Measurements from ENCODE around the gene SRGAP1.
"Not testable (repeated sequence)": the region's sequence is repeated elsewhere in the genome, so short reads cannot be mapped to it uniquely, and the experiment has no call there.

Gene SRGAP1

DNA sequence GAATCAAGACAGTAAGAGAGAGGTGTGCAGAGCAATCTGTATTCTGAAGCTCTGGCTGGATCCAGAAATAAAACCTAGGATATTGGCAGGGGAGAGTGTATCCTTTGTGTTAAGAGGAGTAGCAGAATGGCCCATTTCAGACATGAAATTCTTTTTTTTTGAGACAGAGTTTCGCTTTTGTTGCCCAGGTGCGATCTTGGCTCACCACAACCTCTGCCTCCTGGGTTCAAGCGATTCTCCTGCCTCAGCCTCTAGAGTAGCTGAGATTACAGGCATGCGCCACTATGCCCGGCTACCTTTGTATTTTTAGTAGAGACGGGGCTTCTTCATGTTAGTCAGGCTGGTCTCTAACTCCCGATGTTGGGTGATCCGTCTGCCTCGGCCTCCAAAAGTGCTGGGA is 6.1 kb upstream of the SRGAP1 start:
- no peak for DNase-seq

DNA sequence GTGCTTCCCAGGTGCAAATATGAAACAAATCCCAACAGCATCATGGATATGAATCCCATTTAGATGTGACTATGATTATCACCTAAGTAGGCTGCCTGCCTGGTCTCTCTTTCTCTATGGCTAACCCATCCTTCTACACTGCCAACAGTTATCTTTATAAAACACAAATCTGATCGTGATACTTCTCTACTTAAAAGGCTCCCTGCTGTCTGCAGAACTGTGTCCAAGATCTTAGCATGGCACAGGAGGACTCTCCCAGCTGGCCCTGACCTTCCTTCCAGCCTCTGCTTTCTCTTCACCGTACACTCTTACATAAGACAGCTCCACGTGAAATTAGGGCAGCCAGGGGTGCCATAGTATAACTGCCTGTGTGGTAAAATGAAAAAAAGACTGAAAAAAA is 3.5 kb upstream of the SRGAP1 start:
- DNase-seq: no peak

DNA sequence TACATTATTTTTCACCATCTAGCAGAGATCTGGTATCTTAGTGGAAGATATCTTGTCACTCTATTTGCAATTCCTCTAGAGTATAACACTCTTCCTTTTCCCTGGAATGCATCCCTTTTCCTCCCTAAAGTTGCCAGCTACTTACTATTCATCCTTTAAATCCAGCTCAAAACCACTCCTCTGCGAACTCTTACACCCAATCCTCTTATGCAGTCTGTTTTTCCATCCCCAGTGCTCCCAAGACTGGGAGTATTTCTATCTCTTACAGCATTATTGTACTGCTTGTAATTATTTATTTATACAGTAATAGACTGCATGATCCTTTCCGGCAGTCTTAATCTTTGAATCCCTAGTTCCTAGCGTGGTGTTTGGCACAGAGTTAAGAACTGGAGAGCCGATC is 2.9 kb upstream of the SRGAP1 start:
- no peak for DNase-seq

DNA sequence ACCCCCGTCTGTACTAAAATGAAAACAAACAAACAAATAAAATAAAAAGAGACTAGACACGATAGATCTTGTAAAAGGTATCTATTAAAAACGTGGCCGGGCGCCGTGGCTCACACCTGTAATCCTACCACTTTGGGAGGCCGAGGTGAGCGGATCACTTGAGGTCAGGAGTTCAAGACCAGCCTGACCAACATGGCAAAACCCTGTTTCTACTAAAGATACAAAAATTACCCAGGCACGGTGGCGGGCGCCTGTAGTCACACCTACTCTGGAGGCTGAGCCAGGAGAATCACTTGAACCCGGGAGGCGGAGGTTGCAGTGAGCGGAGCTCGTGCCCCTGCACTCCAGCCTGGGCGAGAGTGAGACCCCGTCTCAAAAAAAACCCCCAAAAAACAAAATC is 1.8 kb upstream of the SRGAP1 start:
- DNase-seq: not testable (repeated sequence)

DNA sequence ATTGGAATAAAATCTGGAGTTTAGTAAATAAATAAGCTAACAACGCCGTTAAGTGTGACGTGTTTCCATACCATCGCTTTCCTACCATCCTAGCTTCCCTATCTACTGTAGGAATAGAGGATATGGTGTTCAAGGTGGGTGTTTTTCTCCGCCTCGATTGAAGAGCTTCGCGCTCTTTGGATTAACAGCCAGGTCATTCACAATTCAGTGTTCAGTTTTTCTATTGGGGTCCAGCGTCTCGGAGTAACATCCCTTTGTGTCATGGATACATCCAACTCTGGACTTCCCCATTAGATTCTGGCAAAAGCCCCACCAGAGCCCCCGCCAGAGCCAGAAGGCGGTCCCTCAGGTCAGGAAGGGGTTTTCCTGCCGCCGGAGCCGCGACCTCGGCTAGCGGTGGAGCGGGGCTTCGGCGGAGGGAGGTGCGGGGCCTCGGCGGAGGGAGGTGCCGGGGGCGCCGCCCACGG is 1.2 kb upstream of the SRGAP1 start:
- DNase-seq: no peak

DNA sequence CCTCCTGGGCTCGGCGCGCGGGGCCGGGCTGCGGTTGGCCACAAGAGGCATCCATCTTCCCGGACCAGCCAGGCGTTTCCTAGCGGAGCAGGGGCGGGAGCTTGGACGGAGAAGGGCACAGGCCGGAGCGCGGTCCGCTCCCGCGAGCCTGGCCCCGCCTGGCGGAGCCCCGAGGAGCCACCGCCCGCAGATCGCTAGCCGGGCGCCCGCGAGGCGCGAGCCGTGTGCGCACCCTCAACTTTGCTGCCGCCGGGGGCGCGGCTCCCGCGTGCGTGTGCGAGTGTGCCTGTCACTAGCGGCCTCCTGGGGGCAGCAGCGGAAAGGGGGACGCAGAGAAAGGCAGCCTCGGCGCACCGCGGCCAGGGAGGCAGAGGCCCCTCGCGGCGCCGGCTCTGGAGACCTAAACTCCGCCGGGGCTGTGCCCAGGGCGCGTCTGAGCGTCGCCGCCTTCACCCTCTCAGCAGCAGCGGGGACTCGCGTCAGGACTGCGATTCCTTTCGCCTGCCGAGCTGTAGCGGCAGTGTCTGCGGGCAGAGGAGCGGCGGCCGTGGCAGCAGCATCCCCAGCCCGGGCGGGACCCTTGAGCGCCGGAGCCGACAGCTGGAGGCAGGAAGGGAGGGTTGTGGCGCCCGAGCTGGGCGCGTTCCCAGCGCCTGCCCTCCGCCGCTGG is 644 bp upstream of the SRGAP1 start:
- DNase-seq: peak; percentile 87

DNA sequence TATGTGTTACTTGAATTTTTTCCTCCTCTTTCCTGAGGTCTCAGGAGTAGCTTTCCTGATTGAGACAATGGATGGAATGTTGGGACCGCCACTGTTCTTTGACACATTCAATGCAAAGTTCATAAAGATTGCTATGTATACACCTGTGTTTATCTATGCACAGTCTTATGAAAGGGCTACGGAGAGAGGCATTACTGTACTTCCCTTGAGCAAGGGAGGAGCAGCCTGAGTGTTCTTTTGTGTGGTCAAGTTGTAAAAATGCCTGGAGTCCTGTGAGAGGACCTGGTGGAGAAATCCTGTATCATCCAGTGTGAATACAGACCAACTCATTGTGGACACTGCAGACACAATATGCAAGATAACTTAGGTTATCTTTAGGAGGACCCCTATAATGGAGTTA is 1.2 kb downstream of the SRGAP1 start:
- no peak for DNase-seq

DNA sequence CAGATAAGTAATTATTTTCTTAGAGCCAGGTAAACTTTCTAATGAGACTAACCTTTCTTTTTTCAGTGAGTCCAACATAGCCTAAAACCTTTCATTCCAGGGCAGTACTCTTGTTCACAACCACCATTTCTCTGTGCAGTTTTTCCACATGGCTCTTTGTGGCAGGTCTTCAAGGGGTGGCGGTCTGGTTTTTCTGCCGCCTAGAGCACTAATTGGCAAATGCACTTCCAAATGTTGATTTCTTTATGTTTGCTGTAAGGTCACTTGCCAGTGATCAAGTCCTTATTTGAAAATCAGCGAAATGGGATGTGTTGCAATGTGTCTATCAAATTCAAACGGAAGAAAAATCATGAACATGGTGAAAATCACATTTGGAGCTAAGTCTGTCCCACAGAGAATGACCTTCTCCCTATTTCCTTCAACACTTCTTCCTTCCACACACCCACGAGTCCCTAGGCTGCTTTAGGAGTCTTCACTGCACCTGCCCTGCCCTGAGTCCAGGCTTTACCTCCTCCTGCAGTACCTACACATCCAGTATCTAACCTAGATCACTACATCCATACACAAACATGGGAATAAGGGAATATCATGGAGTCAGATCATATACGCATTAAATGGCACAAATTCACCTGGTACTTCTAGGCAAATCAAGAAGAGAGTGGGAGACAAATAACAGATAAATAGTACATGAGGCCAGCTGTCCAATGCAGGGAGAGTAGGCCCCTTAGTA is 1.9 kb downstream of the SRGAP1 start:
- no peak for DNase-seq

DNA sequence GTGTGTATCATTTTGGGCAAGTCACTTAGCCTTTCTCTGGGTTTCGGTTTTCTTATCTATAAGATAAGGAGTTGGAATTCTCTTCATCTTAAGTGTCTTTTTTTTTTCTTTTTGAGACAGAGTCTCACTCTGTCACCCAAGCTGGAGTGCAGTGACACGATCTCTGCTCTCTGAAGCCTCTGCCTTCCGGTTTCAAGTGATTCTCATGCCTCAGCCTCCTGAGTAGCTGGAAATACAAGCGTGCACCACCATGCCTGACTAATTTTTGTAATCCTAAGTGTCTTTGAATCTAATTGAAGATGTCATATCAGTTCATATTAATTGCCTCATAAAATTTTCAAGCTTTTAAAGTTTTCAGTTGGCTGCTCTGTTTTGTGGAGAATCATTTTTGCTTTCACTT is 4.0 kb downstream of the SRGAP1 start:
- no peak for DNase-seq

DNA sequence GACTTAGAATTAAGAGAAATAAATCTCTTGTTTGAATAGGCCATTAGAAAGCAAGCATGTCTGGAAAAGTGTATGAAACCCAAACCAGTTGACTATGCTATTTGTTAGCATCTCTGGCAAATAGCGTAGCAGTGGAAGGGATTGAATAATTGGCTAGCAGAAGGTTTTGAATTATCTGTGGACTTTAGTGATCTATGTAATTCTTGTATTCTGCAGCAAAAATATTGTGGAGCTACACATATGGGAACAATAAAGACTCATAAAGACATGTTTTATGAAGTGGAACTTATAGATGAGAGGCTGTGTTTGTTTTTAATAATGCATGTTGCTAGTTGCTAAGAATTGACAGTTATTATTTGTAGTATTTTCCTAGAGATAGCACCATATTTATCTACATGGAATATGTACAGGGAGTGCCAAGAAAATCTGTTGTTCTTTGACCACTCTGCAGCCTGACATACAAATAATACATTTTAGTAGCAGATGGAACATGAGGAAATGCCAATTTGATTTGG is 4.7 kb downstream of the SRGAP1 start:
- DNase-seq: no peak

DNA sequence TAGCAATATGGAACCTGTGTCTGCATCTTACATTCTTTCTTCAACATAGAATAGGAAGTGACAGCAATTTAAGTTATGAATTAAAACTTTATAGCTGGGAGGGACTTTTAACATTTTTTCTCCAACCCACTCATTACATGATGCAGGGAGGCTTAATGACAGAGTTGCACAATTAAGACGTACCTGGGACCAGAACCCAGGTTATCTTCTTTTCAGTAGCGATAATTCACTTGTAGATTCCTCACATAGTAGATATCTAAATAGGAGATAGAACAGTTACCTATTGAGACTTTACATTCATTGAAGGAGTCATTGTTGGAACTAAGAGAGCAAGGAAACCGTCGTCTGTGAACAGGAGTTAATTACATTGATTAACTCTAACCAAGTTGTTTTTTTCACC is 5.1 kb downstream of the SRGAP1 start:
- DNase-seq: no peak

DNA sequence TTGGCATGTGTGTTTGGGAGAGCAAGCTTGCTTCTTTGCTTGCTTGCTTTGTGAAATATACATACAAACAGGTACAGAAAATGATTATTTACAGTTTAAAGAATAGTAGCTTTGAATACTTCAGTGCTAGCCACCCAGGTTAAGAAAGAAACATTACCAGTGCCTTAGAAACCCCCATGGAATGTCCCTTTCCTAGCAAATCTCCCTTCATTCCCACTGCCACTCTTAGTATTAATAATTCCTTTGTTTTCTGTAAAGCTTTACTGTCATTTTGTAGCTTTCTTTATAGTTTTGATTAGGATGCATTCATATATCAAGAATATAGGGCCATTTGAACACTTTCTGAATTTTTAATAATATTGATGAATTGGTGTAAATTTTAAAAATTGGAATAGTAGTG is 9.5 kb downstream of the SRGAP1 start:
- no peak for DNase-seq

DNA sequence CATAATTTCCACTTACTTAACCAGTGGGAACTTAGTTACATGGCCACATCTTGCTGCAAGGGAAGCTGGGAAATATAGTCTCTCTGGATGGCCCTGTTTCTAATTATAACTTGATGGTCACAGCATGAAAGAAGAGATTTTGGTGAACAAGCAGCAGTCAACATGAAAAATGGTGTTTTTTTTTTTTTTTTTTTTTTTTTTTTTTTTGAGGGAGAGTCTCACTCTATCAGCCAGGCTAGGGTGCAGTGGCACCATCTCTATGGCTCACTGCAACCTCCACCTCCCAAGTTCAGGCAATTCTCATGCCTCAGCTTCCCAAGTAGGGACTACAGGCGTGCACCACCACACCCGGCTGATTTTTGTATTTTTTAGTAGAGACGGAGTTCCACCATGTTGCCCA is 10.8 kb downstream of the SRGAP1 start:
- no peak for DNase-seq

DNA sequence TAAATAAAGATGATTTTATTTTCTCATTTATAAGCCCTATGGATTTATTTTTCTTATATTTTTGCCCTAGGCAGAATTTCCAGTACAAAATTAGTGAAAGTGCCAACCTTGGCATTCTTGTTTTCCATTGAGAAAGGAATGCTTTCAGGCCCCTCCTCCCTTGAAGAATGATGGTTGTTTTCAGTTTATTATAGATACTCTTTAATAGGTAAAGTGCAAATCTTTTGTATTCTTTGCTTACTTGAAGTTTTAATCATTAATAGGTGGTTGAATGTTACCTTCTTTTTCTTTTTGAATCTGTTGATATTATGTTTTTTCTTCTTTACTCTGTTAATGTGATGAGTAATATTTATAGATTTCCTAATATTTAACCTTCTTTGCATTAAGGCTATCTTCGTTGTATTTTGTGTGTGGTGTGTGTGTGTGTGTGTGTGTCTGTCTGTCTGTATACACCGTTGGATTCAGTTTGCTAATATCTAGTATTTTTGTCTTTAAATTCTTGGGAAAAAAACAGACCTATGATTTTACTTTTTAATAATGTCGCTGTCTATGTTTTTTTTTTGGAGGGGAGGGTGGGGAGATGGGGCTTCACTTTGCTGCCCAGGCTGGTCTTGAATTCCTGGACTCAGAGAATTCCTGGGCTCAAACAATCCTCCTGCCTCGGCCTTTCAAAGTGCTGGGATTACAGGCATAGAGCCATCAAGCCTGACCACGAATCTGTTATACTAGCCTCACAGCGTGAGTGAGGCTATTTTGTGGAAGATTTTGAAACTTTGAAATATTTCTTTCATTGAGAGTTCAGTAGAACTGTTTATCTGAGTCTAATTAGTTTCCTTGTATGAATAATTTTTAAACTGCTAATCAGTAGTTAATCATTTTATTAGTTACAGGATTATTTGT is 13.5 kb downstream of the SRGAP1 start:
- no peak for DNase-seq

DNA sequence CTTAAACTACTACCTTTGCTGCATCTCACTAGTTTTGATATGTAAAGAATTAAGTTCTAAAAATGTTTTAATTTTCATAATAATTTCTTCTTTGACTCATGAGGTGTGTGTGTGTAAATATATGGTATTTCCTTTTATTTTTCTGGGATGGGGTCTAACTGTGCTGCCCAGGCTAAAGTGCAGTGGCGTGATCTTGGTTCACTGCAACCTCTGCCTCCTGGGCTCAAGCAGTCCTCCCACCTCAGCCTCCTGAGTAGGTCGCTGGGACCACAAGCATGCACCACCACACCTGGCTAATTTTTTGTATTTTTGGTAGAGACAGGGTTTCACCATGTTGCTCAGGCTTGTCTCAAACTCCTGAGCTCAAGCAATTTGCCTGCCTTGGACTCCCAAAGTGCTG is 15.4 kb downstream of the SRGAP1 start:
- not testable (repeated sequence) for DNase-seq

DNA sequence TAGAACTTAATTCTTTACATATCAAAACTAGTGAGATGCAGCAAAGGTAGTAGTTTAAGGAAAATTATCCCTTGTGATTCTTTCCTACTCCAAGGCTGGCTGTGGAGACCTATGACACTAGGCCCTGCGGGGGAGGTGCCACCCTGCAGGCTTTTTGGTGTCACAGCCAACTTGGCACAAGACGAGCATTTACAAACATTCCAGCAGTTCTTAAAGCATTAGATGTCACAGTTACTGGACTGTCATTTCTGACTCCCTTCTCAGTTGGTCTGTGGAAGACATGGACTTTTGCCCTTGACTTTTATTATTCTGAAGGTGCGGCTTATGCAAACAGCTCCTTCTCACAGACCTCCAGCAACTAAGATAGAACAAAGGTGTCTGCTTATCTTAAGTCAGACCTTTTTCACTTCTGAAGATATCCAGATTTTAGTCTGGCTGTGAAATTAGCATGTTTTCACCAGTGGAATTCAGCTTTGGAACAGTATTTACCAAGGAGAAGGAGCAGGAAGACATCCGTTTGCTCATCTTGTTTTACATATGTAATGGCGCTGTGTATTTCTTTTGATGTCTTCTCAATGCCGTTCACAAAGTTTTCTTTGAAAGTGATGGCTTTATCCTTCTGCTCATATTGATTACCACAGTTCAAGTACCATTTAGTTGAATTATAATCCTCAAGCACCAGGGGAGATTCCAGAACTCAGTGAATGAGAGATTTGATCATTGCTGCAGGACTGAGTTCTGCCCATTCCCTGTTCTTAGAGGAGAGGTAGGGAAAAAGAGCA is 17.9 kb downstream of the SRGAP1 start:
- no peak for DNase-seq

DNA sequence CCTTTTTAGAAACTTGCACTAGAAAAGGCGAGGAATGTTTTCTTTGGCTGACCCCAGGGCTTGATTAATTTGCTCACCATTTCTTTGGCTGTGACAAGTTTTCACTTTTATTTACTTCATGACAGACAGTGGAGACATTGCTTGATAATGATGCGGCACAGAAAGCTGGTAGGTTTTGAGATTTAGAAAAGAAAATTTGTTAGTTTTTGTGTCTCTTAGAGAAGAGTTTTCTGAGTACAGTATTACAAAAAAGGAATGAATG is 18.4 kb downstream of the SRGAP1 start:
- no peak for DNase-seq

DNA sequence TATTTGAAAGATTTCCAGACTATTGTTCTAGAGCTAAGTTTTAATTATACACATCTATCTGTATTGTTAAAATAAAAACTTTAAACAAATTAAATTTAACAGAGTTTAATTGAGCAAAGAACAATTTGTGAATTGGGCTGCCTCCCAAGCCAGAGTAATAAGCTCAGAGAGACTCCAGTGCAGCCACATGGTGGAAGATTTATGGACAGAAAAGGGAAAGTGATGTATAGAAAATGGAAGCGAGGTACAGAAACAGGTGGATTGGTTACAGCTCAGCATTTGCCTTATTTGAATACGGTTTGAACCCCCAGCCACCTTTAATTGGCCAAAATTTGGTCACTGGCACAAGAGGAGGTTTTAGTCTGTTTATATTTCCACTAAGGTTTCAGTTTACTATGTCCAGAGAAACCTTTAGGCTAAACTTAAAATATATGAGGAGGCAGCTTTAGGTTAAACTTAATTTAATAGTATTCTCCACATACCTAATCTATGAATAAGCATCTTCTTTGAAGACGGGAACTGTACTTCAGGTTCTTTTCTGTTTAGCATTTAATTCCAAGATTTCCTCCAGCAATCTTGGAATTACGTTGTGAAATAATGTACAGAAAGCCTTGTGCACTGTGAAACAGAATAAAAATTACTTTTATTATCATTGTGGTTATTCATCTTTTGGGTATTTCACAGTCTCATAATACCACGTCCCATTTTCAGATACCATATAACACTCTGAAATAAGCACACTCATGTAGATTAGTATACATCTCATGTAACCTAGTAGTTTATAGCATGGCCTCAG is 19.4 kb downstream of the SRGAP1 start:
- DNase-seq: no peak

DNA sequence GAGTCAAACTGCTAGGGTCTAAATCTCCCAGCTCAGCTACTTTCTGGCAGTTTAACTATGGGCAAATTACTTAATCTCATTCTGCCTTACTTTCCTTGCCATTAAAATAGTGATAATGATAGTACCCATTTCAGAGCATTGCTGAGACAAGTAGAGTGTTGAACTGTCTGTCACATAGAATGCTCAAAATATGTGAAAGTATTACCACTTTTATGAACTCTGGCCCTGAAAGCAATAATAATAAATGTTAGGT is 19.9 kb downstream of the SRGAP1 start:
- DNase-seq: no peak

DNA sequence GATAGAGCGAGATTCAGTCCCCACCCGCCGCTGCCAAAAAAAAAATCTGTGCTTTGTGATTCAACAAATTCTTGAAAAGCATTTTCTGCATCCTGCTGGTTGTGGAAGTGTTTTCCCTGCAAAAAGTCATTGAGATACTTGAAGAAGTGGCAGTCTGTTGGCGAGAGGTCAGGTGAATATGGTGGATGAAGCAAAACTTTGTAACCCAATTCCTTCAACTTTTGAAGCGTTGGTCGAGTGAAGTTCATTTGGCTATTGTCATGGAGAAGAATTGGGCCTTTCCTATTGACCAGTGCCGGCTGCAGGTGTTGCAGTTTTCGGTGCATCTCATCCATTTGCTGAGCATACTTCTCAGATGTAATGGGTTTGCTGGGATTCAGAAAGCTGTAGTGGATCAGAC is 20.9 kb downstream of the SRGAP1 start:
- DNase-seq: no peak

DNA sequence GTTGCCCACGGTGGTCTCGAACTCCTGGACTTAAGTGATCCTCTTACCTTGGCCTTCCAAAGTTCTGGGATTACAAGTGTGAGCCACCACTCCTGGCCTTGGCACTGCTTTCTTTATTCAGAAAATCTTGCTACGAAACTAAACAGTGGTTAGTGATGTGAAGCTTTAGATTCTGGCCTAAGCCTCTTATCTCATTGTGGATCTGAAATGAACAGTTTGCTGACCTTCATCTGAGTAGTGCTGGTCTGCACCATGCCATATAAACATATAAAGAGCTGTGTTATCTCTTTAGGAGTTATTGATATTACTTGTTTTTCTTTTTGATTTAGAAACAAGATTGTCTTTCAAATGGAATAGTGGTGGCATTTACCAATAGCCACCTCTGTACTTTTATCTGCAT is 22.6 kb downstream of the SRGAP1 start:
- no peak for DNase-seq

DNA sequence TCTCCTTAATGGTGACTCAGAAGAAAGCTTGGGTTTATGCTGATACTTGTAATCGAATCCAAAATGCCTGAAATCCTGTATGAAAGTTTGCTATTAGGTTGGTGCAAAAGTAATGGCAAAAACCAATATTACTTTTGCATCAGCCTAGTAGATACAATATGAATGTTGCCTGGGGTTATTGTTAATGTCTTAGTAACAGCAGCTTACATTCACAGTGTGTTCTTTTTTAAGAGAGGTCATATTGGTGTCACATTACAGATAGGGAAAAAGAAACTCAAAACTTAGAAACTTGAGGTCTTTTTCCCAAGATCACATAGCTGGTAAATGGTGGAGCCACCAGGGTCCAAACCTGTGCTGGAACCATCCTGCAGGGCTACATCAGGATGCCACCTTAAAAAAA is 25.2 kb downstream of the SRGAP1 start:
- DNase-seq: no peak

DNA sequence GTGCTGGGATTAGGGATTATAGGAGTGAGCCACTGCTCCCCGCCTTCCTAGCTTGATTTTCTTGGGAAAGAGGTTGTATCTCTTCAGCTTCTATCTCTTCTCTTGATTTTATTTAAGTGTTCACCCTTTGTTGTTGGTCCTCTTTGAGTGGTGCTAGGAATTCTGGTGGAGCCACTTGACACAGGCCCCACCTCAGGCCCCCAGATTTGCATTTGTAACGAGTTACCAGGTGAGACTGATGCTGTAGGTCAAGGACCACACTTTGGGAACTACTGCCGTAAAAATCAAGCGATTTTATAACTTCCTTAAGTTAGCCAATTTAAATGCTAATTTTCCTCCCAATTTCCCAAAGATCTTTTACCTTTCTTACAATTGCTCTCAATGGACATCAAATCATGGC is 26.3 kb downstream of the SRGAP1 start:
- DNase-seq: no peak
